K562 (cell line): ENCODE measurements around the gene RAB4B. TPM values are rescaled to one million over a fixed set of nuclear protein-coding genes. Genes with fewer than 3 reads are reported as not detected.
A peak's percentile ranks its signal among the peaks of the same experiment; 100 is the strongest.
"Not testable (repeated sequence)": the region's sequence is repeated elsewhere in the genome, so short reads cannot be mapped to it uniquely, and the experiment has no call there.

Experiments used
- ATAC-seq: fragments of 200-7000 bp; cut with Tn5 transposase; 3 replicates; pipeline ENCODE4 v1.9.1; 2020; ENCODE audit warnings: moderate library complexity
- BruUV-seq: library from RNA; stranded (reverse); fragments of 400-500 nt; replicated peaks from 2 replicates; lab custom pipeline; 2021; lab: Mats Ljungman, UMichigan
- CTCF ChIA-PET: fragments of 300-600 bp; formaldehyde crosslinking; extraction: SDS; loops from one replicate; lab custom pipeline; 2021; ENCODE audit warnings: low intra/inter-chr PET ratio; lab: Yijun Ruan, JAX
- POLR2A ChIA-PET: fragments of 300-600, 350-650 bp; sonication (Branson Sonifier 250); formaldehyde crosslinking; extraction: SDS; loops from one replicate; lab custom pipeline; 2021; ENCODE audit warnings: antibody characterized with exemption, inconsistent platforms; lab: Yijun Ruan, JAX
- DNase-seq, 4 experiments: peaks; one replicate each; pipeline versions ENCODE4 v3.0.0 to v3.0.0-alpha.2; 2011 to 2018; ENCODE audit warnings: low spot score in 3 of 4, mixed read lengths in 3 of 4; ENCODE audit errors: extremely low read depth in 1 of 4
- FAIRE-seq: peaks from 2 replicates; lab custom pipeline; 2011; peaks lifted over from hg19 to GRCh38; lab: Jason Lieb, UNC
- H2AFZ ChIP-seq: 2 replicates; pipeline ENCODE4 v1.6.0; 2011; ENCODE audit warnings: low read depth, low read length, control low read depth, inconsistent platforms
- H3K27ac ChIP-seq: fragments of 200-600 bp; 3 replicates; pipeline ENCODE4 v1.8.0; 2011; ENCODE audit warnings: low read depth, mild to moderate bottlenecking, control low read depth, inconsistent platforms, low read length, moderate library complexity, mixed read lengths; ENCODE audit errors: extremely low read depth
- H3K27me3 ChIP-seq, 2 experiments: fragments of 300-600 bp in 1 of 2; 2 replicates in 1 of 2; 3 replicates in 1 of 2; pipeline versions ENCODE4 v1.6.0 to v1.8.0; 2011; ENCODE audit warnings: inconsistent platforms in 2 of 2, low read length in 2 of 2, mild to moderate bottlenecking in 1 of 2, mixed read lengths in 1 of 2, moderate library complexity in 1 of 2; ENCODE audit not compliant: control insufficient read depth in 2 of 2, insufficient read depth in 2 of 2
- H3K36me3 ChIP-seq: fragments of 300-600 bp; 3 replicates; pipeline ENCODE4 v1.8.0; 2011; ENCODE audit warnings: mild to moderate bottlenecking, low read length, inconsistent platforms; ENCODE audit not compliant: control insufficient read depth, insufficient read depth
- H3K4me1 ChIP-seq, 2 experiments: fragments of 200-600 bp in 1 of 2; replicated peaks in 1 of 2; 2 replicates in 1 of 2; 3 replicates in 1 of 2; pipeline versions ENCODE4 v1.5.1 to v1.8.0; 2011; ENCODE audit warnings: inconsistent platforms in 2 of 2, low read length in 2 of 2, mild to moderate bottlenecking in 1 of 2, mixed read lengths in 1 of 2, moderate library complexity in 1 of 2; ENCODE audit not compliant: control insufficient read depth in 2 of 2, insufficient read depth in 2 of 2
- H3K4me2 ChIP-seq: 2 replicates; pipeline ENCODE4 v1.6.1; 2011; ENCODE audit warnings: low read length, control low read depth, inconsistent platforms, mixed read lengths; ENCODE audit not compliant: insufficient read depth
- H3K4me3 ChIP-seq: fragments of 200-600 bp; sonication (generic), shearing (Covaris generic); 2 replicates; pipeline ENCODE4 v1.5.1; 2016; ENCODE audit warnings: control low read depth, inconsistent platforms
- H3K79me2 ChIP-seq: fragments of 200-600 bp; 3 replicates; pipeline ENCODE4 v1.8.0; 2011; ENCODE audit warnings: low read length, inconsistent platforms; ENCODE audit not compliant: control insufficient read depth, insufficient read depth
- H3K9ac ChIP-seq, 2 experiments: 2 replicates each; pipeline versions ENCODE4 v1.6.0 to v1.6.1; 2011; ENCODE audit warnings: low read depth in 2 of 2, low read length in 2 of 2, control low read depth in 1 of 2, inconsistent platforms in 1 of 2, mild to moderate bottlenecking in 1 of 2, mixed read lengths in 1 of 2; ENCODE audit not compliant: insufficient read depth in 1 of 2
- H3K9me1 ChIP-seq: one replicate; pipeline ENCODE4 v1.6.0; 2011; ENCODE audit warnings: inconsistent platforms, mild to moderate bottlenecking, low read length, moderate library complexity; ENCODE audit not compliant: control insufficient read depth, insufficient read depth
- H3K9me3 ChIP-seq: replicated peaks from 2 replicates; pipeline ENCODE4 v1.5.1; 2011; ENCODE audit warnings: low read depth, low read length, inconsistent platforms; ENCODE audit not compliant: control insufficient read depth, insufficient read depth
- H4K20me1 ChIP-seq: replicated peaks from 2 replicates; pipeline ENCODE4 v1.6.1; 2011; ENCODE audit warnings: low read length, inconsistent platforms, mixed read lengths; ENCODE audit not compliant: control insufficient read depth, insufficient read depth
- ARID1B ChIP-seq: fragments of 450-650 bp; IDR thresholded peaks from 2 replicates; pipeline ENCODE4 v1.6.1; 2016; ENCODE audit warnings: antibody characterized with exemption, mild to moderate bottlenecking, inconsistent platforms
- C11orf30 ChIP-seq: fragments of 450-650 bp; IDR thresholded peaks from 2 replicates; pipeline ENCODE4 v1.6.1; 2016; ENCODE audit warnings: low read depth, mild to moderate bottlenecking
- DPF2 ChIP-seq: fragments of 450-650 bp; IDR thresholded peaks from 2 replicates; pipeline ENCODE4 v1.6.1; 2016
- FOXP1 ChIP-seq: sonication (generic); formaldehyde crosslinking; IDR thresholded peaks from 2 replicates; pipeline ENCODE4 v1.8.0; 2022; ENCODE audit warnings: mild to moderate bottlenecking, missing genetic modification reagents
- GABPB1 ChIP-seq: sonication (generic); formaldehyde crosslinking; IDR thresholded peaks from 2 replicates; pipeline ENCODE4 v1.8.0; 2022; ENCODE audit warnings: mild to moderate bottlenecking, missing genetic modification reagents
- HLTF ChIP-seq: fragments of 450-650 bp; IDR thresholded peaks from 2 replicates; pipeline ENCODE4 v1.6.1; 2016
- MAX ChIP-seq: sonication (generic); formaldehyde crosslinking; IDR thresholded peaks from 2 replicates; pipeline ENCODE4 v1.9.0; 2022; ENCODE audit warnings: mild to moderate bottlenecking, missing genetic modification reagents
- MYC ChIP-seq, 2 experiments: fragments of 250-450 bp in 1 of 2; sonication (Bioruptor Pico) in 1 of 2; IDR thresholded peaks; 2 replicates each; pipeline versions ENCODE4 v1.5.1 to v1.6.1; 2012 to 2021; ENCODE audit warnings: low read depth in 2 of 2, borderline replicate concordance in 1 of 2, improper control_type of control experiment in 1 of 2, low read length in 1 of 2, mild to moderate bottlenecking in 1 of 2, moderate library complexity in 1 of 2
- NR2C2 ChIP-seq, 2 experiments: fragments of 200-800 bp in 1 of 2; sonication (Bioruptor generic) in 1 of 2; sonication (generic) in 1 of 2; formaldehyde crosslinking in 1 of 2; IDR thresholded peaks; 2 replicates each; pipeline versions ENCODE4 v1.6.1 to v1.8.0; 2016 to 2022; ENCODE audit warnings: mild to moderate bottlenecking in 1 of 2, missing compliant biosample characterization in 1 of 2, missing genetic modification characterization in 1 of 2, missing genetic modification reagents in 1 of 2
- OTX1 ChIP-seq: fragments of 450-650 bp; formaldehyde crosslinking; IDR thresholded peaks from 2 replicates; pipeline ENCODE4 v1.4.0; 2022; ENCODE audit warnings: mild to moderate bottlenecking
- PKNOX1 ChIP-seq: fragments of 450-650 bp; IDR thresholded peaks from 2 replicates; pipeline ENCODE4 v1.6.1; 2016
- ZBTB2 ChIP-seq: fragments of 450-650 bp; IDR thresholded peaks from 2 replicates; pipeline ENCODE4 v1.6.1; 2016; ENCODE audit warnings: antibody characterized with exemption
- WGBS: fragments of 100-300 bp; shearing (Covaris generic); methylation state at CpG from one replicate; pipeline ENCODE4 v1.1.6; 2016; ENCODE audit warnings: low coverage, mixed read lengths; ENCODE audit not compliant: insufficient coverage; ENCODE audit errors: missing lambda C conversion rate; 5-methylcytosine and 5-hydroxymethylcytosine counted together
- in situ Hi-C: fragments of 300-500 bp; cut with MboI; formaldehyde crosslinking; loops from 4 replicates; pipeline ENCODE4 v1.15.0; 2018; ENCODE audit warnings: inconsistent platforms, mixed read lengths
- intact Hi-C: fragments of 100-400 bp; cut with micrococcal nuclease; formaldehyde crosslinking; loops from 2 replicates; pipeline ENCODE4 v1.14.2; 2022
- polyA plus RNA-seq, 8 experiments: library from polyadenylated mRNA; depleted of rRNA in 4 of 8; stranded (reverse) in 5 of 8; unstranded in 3 of 8; fragments of >200 nt; fragmentation: Nextera tagmentation in 2 of 8; fragmentation: Illumina TruSeq in 1 of 8; extraction: Ambion mirVana in 2 of 8; extraction: Trizol in 1 of 8; gene quantifications; 2 replicates each; pipeline versions ENCODE4 v1.2.1 to v1.2.3, GENCODE V29; 2011 to 2014; ENCODE audit warnings: inconsistent platforms in 1 of 8, missing spikeins in 1 of 8
- total RNA-seq, 7 experiments: library from RNA; depleted of rRNA in 6 of 7; stranded (reverse); fragments of >200 nt in 6 of 7; fragmentation: Illumina TruSeq in 2 of 7; extraction: Trizol in 2 of 7; gene quantifications; 2 replicates each; pipeline versions ENCODE4 v1.2.1 to v1.2.3, GENCODE V29; 2011 to 2021; ENCODE audit warnings: low replicate concordance in 1 of 7
- TF ChIP-seq, protein P1 (sequence below), 2 experiments: fragments of 450-650 bp; IDR thresholded peaks; 2 replicates each; pipeline ENCODE4 v1.6.1; 2016
- TF ChIP-seq, protein P2 (sequence below), 2 experiments: fragments of 450-650 bp; conservative IDR thresholded peaks; 2 replicates each; pipeline ENCODE4 v1.6.1; 2017; ENCODE audit warnings: mild to moderate bottlenecking in 2 of 2, moderate library complexity in 2 of 2

RAB4B gene
- total and polyA plus RNA-seq, 9 of the 15 experiments (the other 6 are each of a cell fraction or from before 2014, with no cell fraction given), result 0.28 to 20.4 (median 9.0) TPM

DNA sequence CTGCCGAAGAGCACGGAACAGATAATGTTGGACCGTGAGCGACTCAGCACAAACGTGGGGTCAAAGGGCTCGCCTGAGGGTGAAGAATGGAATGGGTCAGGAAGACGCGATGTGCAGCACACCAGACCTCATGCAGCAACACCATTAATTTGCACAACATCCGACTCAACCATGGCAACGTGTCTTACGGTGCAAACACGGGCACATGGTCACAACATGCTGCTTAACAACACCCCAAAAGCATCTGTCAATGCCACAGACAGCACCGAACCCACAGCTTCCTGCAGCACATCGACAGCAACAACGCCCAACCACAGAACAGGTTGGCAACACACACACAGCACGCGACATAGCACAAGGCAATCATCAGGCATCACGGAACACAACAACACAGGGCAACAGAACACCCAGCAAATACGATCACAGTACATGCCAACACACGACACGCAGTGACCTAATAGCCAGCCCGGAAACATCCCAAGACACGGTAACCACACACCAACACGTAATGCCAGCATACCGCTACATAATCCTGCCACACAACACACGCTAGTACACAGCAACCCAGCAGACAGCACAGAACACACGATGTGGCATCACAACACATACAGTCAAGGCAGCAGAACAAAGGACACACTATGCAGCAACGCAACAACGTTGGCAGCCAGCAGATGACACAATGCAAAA lies 48.8 kb downstream of the RAB4B start:
- 54% methylated on average over 29 of the region's 29 CpGs for WGBS
- in situ Hi-C loops; TF ChIP-seq MYC (CRISPR knock-in tag; IDR thresholded peaks at IDR 0.05; ENCODE audit: borderline replicate concordance, low read depth); NR2C2 (CRISPR knock-in tag; IDR thresholded peaks at IDR 0.05): not testable (repeated sequence)
- TF ChIP-seq DPF2 (0 out of 2 replicates have a peak, but pooled peaks have one; percentile 14), MAX (CRISPR knock-in tag) (peak; percentile 66; the same call in 1 of the 2 replicates), ARID1B (0 out of 2 replicates have a peak, but pooled peaks have one; percentile 7), OTX1 (0 out of 2 replicates have a peak, but pooled peaks have one; percentile 50), MYC (IDR thresholded peaks at IDR 0.05; ENCODE audit: low read depth, low read length) (0 out of 2 replicates have a peak, but pooled peaks have one; percentile 12), NR2C2 (tag; IDR thresholded peaks at IDR 0.05) (peak; percentile 71), C11orf30 (peak; percentile 59), ZBTB2 (peak; percentile 21; the same call in 1 of the 2 replicates), HLTF (0 out of 2 replicates have a peak, but pooled peaks have one; percentile 35), FOXP1 (CRISPR knock-in tag) (peak; percentile 62; the same call in 1 of the 2 replicates), GABPB1 (CRISPR knock-in tag) (0 out of 2 replicates have a peak, but pooled peaks have one; percentile 24), PKNOX1 (peak; percentile 31; the same call in 1 of the 2 replicates)
- TF ChIP-seq, protein P1, sequence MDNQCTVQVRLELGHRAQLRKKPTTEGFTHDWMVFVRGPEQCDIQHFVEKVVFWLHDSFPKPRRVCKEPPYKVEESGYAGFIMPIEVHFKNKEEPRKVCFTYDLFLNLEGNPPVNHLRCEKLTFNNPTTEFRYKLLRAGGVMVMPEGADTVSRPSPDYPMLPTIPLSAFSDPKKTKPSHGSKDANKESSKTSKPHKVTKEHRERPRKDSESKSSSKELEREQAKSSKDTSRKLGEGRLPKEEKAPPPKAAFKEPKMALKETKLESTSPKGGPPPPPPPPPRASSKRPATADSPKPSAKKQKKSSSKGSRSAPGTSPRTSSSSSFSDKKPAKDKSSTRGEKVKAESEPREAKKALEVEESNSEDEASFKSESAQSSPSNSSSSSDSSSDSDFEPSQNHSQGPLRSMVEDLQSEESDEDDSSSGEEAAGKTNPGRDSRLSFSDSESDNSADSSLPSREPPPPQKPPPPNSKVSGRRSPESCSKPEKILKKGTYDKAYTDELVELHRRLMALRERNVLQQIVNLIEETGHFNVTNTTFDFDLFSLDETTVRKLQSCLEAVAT (IDR thresholded peaks at IDR 0.05), result peak in 1 of 2 experiments; percentile 57; a peak in 1 of 4 replicates
- TF ChIP-seq, protein P2, sequence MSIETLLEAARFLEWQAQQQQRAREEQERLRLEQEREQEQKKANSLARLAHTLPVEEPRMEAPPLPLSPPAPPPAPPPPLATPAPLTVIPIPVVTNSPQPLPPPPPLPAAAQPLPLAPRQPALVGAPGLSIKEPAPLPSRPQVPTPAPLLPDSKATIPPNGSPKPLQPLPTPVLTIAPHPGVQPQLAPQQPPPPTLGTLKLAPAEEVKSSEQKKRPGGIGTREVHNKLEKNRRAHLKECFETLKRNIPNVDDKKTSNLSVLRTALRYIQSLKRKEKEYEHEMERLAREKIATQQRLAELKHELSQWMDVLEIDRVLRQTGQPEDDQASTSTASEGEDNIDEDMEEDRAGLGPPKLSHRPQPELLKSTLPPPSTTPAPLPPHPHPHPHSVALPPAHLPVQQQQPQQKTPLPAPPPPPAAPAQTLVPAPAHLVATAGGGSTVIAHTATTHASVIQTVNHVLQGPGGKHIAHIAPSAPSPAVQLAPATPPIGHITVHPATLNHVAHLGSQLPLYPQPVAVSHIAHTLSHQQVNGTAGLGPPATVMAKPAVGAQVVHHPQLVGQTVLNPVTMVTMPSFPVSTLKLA (conservative IDR thresholded peaks at IDR 0.05), result peak in 1 of 2 experiments; percentile 34; a peak in 1 of 4 replicates

More for the DNA sequence above, 48.8 kb downstream of the RAB4B start:
- H3K27me3 ChIP-seq, H3K79me2 ChIP-seq, H3K4me3 ChIP-seq, H3K9me3 ChIP-seq, FAIRE-seq, CTCF ChIA-PET, POLR2A ChIA-PET, H3K9me1 ChIP-seq, H4K20me1 ChIP-seq, H3K36me3 ChIP-seq, intact Hi-C loops: not testable (repeated sequence)
- H3K9ac ChIP-seq, result peak overlapping the region in 1 of 2 experiments; percentile 56; a peak in 2 of 4 replicates
- TSS peak; percentile 64 for BruUV-seq
- peak overlapping the region; percentile 73 for H3K4me2 ChIP-seq
- H3K27ac ChIP-seq, result peak overlapping the region; percentile 47; the same call in 1 of the 3 replicates
- H2AFZ ChIP-seq, result peak overlapping the region; percentile 82
- peaks cover 42 to 48% of the 10 kb centered on the region in 2 experiments for H3K4me1 ChIP-seq
- ATAC-seq (peak; percentile 67), DNase-seq (peak in 1 of 4 experiments; percentile 72)
